RPMI8226 (cell line): ENCODE data around the gene INKA2.

Experiments used
- DNase-seq: peaks from one replicate; pipeline ENCODE4 v3.0.0-alpha.2; 2015

INKA2 gene

GRCh38 chr1:111732718-111733117 is 6.5 kb downstream of the INKA2 start:
- no peak for DNase-seq

- DNase-seq, result no peak
Observed at GRCh38 chr1:111731956-111732355, 7.2 kb downstream of the INKA2 start.

GRCh38 chr1:111730706-111731105 is 8.5 kb downstream of the INKA2 start:
- no peak for DNase-seq

- DNase-seq, result no peak
Observed at GRCh38 chr1:111729946-111730681, 9.1 kb downstream of the INKA2 start.

GRCh38 chr1:111729271-111729921 is 9.8 kb downstream of the INKA2 start:
- DNase-seq, result no peak

GRCh38 chr1:111727056-111727455 is 12.1 kb downstream of the INKA2 start:
- no peak for DNase-seq

- DNase-seq, result no peak
Observed at GRCh38 chr1:111725192-111725591, 14.0 kb downstream of the INKA2 start.

GRCh38 chr1:111723871-111724270 is 15.3 kb downstream of the INKA2 start:
- no peak for DNase-seq

GRCh38 chr1:111723091-111723806 is 15.9 kb downstream of the INKA2 start:
- DNase-seq, result no peak

- DNase-seq, result no peak
Observed at GRCh38 chr1:111720977-111721786, 18.0 kb downstream of the INKA2 start.

- DNase-seq, result no peak
Observed at GRCh38 chr1:111720274-111720976, 18.8 kb downstream of the INKA2 start.

GRCh38 chr1:111719674-111720132 is 19.5 kb downstream of the INKA2 start:
- no peak for DNase-seq

- no peak for DNase-seq
Observed at GRCh38 chr1:111719135-111719534, 20.1 kb downstream of the INKA2 start.

- DNase-seq, result no peak
Observed at GRCh38 chr1:111717450-111717849, 21.7 kb downstream of the INKA2 start.

GRCh38 chr1:111716333-111716732 is 22.9 kb downstream of the INKA2 start:
- DNase-seq, result no peak

- DNase-seq, result no peak
Observed at GRCh38 chr1:111709986-111710385, 29.2 kb downstream of the INKA2 start.

GRCh38 chr1:111707906-111708305 is 31.3 kb downstream of the INKA2 start:
- DNase-seq, result no peak

- DNase-seq, result no peak
Observed at GRCh38 chr1:111706921-111707320, 32.3 kb downstream of the INKA2 start.

GRCh38 chr1:111705841-111706240 is 33.4 kb downstream of the INKA2 start:
- DNase-seq, result no peak

GRCh38 chr1:111704776-111705175 is 34.4 kb downstream of the INKA2 start:
- DNase-seq, result no peak

- DNase-seq, result no peak
Observed at GRCh38 chr1:111704240-111704639, 35.0 kb downstream of the INKA2 start.

- no peak for DNase-seq
Observed at GRCh38 chr1:111702504-111703050, 36.6 kb downstream of the INKA2 start.
